ENCODE measurements around the gene GABBR1. TPM values are rescaled to one million over a fixed set of nuclear protein-coding genes. Genes with fewer than 3 reads are reported as not detected.

GABBR1 gene
- polyA plus RNA-seq, 1 donor (not counting 4 experiments of a cell fraction or from before 2014, with no cell fraction given), result 18.9 TPM

- Histone ChIP-seq H3K4me2 (ENCODE audit: control insufficient read depth, extremely low read depth, insufficient read depth, low read depth, low read length) (no peak overlapping the region), H3K9ac (ENCODE audit: control insufficient read depth, extremely low read depth, insufficient read depth, low read length) (no peak overlapping the region), H3K27me3 (ENCODE audit: control insufficient read depth, extremely low read depth, insufficient read depth, low read length) (peaks cover 30% of the 10 kb centered on the region), H4K20me1 (ENCODE audit: control insufficient read depth, extremely low read depth, insufficient read depth, low read length) (no peaks in the 10 kb centered on the region), H3K9me1 (ENCODE audit: control insufficient read depth, extremely low read depth, insufficient read depth, low read length) (no peaks in the 10 kb centered on the region), H3K79me2 (ENCODE audit: control insufficient read depth, insufficient read depth, low read length) (no peaks in the 10 kb centered on the region), H2AFZ (ENCODE audit: control insufficient read depth, low read length) (no peak overlapping the region), H3K9me3 (ENCODE audit: control insufficient read depth, low read depth, low read length) (no peaks in the 10 kb centered on the region), H3K4me1 (ENCODE audit: control insufficient read depth, extremely low read depth, insufficient read depth, low read length) (peaks cover 3% of the 10 kb centered on the region), H3K36me3 (ENCODE audit: control insufficient read depth in 2 of 2, extremely low read depth in 1 of 2, insufficient read depth in 2 of 2, low read length in 2 of 2) (no peaks in the 10 kb centered on the region), H3K4me3 (ENCODE audit: control insufficient read depth in 2 of 3, extremely low read depth in 1 of 3, insufficient read depth in 2 of 3, low read depth in 1 of 3, low read length in 3 of 3) (no peak overlapping the region), H3K27ac (ENCODE audit: control insufficient read depth, insufficient read depth, low read length) (no peak overlapping the region)
- dilution Hi-C loops (cut with MboI; ENCODE audit: extremely low pct_ligation_motif_present, low sequenced_read_pairs), result no loop called here
- TF ChIP-seq CTCF (optimal IDR thresholded peaks at IDR 0.05 in 1 of 3, IDR thresholded peaks at IDR 0.05 in 1 of 3, conservative IDR thresholded peaks at IDR 0.05 in 1 of 3; ENCODE audit: extremely low read depth in 1 of 3, insufficient read depth in 2 of 3, low read length in 3 of 3) (no peak), EZH2 (IDR thresholded peaks at IDR 0.05; ENCODE audit: low read length) (no peak)
- DNase-seq (ENCODE audit: low read depth, low spot score) (no peak), FAIRE-seq (no peak)
These were observed 78.2 kb downstream of the GABBR1 start for GRCh38 chr6:29554764-29555163.

- peak in 2 of 3 experiments; percentile 16 to 24 for TF ChIP-seq CTCF (optimal IDR thresholded peaks at IDR 0.05 in 1 of 3, IDR thresholded peaks at IDR 0.05 in 1 of 3, conservative IDR thresholded peaks at IDR 0.05 in 1 of 3; ENCODE audit: extremely low read depth in 1 of 3, insufficient read depth in 2 of 3, low read length in 3 of 3)
- peak; percentile 74 for TF ChIP-seq EZH2 (IDR thresholded peaks at IDR 0.05; ENCODE audit: low read length)
- Histone ChIP-seq H2AFZ (ENCODE audit: control insufficient read depth, low read length) (peak overlapping the region; percentile 27), H3K9me1 (ENCODE audit: control insufficient read depth, extremely low read depth, insufficient read depth, low read length) (no peaks in the 10 kb centered on the region), H3K27ac (ENCODE audit: control insufficient read depth, insufficient read depth, low read length) (no peak overlapping the region), H3K4me2 (ENCODE audit: control insufficient read depth, extremely low read depth, insufficient read depth, low read depth, low read length) (peak overlapping the region; percentile 65), H3K4me3 (ENCODE audit: control insufficient read depth in 2 of 3, extremely low read depth in 1 of 3, insufficient read depth in 2 of 3, low read depth in 1 of 3, low read length in 3 of 3) (peak overlapping the region in 2 of 3 experiments; percentile 11 to 24), H3K4me1 (ENCODE audit: control insufficient read depth, extremely low read depth, insufficient read depth, low read length) (peaks cover 3% of the 10 kb centered on the region), H3K9me3 (ENCODE audit: control insufficient read depth, low read depth, low read length) (no peaks in the 10 kb centered on the region), H3K79me2 (ENCODE audit: control insufficient read depth, insufficient read depth, low read length) (no peaks in the 10 kb centered on the region), H3K9ac (ENCODE audit: control insufficient read depth, extremely low read depth, insufficient read depth, low read length) (no peak overlapping the region), H4K20me1 (ENCODE audit: control insufficient read depth, extremely low read depth, insufficient read depth, low read length) (no peaks in the 10 kb centered on the region), H3K36me3 (ENCODE audit: control insufficient read depth in 2 of 2, extremely low read depth in 1 of 2, insufficient read depth in 2 of 2, low read length in 2 of 2) (no peaks in the 10 kb centered on the region), H3K27me3 (ENCODE audit: control insufficient read depth, extremely low read depth, insufficient read depth, low read length) (peaks cover 26% of the 10 kb centered on the region)
- dilution Hi-C loops (cut with MboI; ENCODE audit: extremely low pct_ligation_motif_present, low sequenced_read_pairs), result no loop called here
- DNase-seq (ENCODE audit: low read depth, low spot score), result no peak
- FAIRE-seq, result no peak
These were observed 79.5 kb downstream of the GABBR1 start for GRCh38 chr6:29553268-29554057.

Data from keratinocyte (primary cell).